Testis (tissue), 2 donors: ENCODE measurements around the gene HOMER2.

Source experiments
- CTCF ChIP-seq, 3 experiments: fragments of 450-650 bp in 2 of 3; fragments of 200-600 bp in 1 of 3; sonication (generic) in 1 of 3; IDR thresholded peaks; one replicate each; pipeline ENCODE4 v1.5.1; 2016 to 2019; ENCODE audit warnings: antibody characterized with exemption in 3 of 3, mild to moderate bottlenecking in 2 of 3, moderate library complexity in 1 of 3
- POLR2A ChIP-seq: fragments of 450-650 bp; IDR thresholded peaks from one replicate; pipeline ENCODE4 v1.6.1; 2017; ENCODE audit warnings: antibody characterized with exemption, mild to moderate bottlenecking, moderate library complexity

- no peak for TF ChIP-seq CTCF (IDR thresholded peaks at IDR 0.05)
- no peak for TF ChIP-seq POLR2A
These were observed 9.8 kb downstream of the HOMER2 start for GRCh38 chr15:82942691-82943090.
